Glomerular visceral epithelial cell (primary cell): ENCODE data around the gene ITGA6.
"Not testable (repeated sequence)": the region's sequence is repeated elsewhere in the genome, so short reads cannot be mapped to it uniquely, and the experiment has no call there.

Experiments used
- DNase-seq: peaks from one replicate; pipeline ENCODE4 v3.0.0-alpha.2; 2016; ENCODE audit errors: extremely low spot score

ITGA6 gene

GRCh38 chr2:172516299-172516698, 88.9 kb downstream of the ITGA6 start:
- DNase-seq: no peak

DNA sequence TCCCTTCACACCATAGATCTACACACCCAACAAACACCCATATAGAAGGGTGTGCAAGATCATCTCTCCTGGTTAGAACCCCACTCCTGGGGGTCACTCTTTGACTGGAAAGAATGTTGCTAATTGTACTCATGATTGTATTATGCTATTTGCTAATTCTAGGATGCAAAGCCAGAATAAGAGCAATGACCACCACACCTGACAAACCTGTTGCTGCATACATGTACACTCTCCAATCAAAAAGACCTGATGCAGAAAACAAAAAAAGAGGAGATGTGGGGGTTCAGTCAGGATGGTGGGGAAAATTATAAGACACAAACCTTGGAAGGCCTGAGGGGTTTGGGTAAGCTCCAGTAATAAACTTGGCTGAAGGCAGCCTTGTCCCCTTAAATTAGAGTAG, 91.6 kb downstream of the ITGA6 start:
- no peak for DNase-seq

GRCh38 chr2:172525601-172526000, 98.2 kb downstream of the ITGA6 start:
- no peak for DNase-seq

- DNase-seq: no peak
Observed at GRCh38 chr2:172531309-172531708, 103.9 kb downstream of the ITGA6 start.

- DNase-seq: not testable (repeated sequence)
Observed at GRCh38 chr2:172532461-172532860, 105.1 kb downstream of the ITGA6 start.

- no peak for DNase-seq
Observed at GRCh38 chr2:172533687-172534086, 106.3 kb downstream of the ITGA6 start.

- no peak for DNase-seq
Observed at GRCh38 chr2:172535119-172535518, 107.7 kb downstream of the ITGA6 start.

GRCh38 chr2:172537851-172538250, 110.5 kb downstream of the ITGA6 start:
- DNase-seq: not testable (repeated sequence)

GRCh38 chr2:172539767-172540166, 112.4 kb downstream of the ITGA6 start:
- no peak for DNase-seq

DNA sequence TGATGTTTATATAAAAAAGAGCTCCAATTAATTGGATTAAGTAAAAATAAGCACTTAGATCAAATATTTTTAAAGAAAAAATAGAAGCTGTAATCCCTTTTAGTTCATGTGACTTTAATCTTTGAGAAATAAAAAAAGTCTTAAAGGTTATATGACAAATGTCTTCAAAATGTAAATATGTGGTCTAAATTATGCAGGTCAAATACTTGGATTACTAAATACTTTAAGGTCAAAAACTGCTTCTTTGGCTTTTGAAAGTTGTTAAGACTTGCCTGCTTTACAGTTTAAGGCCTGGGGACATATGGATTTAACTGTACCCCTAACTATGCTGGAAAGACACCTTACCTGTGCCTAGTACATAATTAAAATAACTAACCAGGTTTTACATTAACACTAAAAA, 113.0 kb downstream of the ITGA6 start:
- no peak for DNase-seq

- no peak for DNase-seq
Observed at GRCh38 chr2:172545408-172546075, 118.2 kb downstream of the ITGA6 start.

DNA sequence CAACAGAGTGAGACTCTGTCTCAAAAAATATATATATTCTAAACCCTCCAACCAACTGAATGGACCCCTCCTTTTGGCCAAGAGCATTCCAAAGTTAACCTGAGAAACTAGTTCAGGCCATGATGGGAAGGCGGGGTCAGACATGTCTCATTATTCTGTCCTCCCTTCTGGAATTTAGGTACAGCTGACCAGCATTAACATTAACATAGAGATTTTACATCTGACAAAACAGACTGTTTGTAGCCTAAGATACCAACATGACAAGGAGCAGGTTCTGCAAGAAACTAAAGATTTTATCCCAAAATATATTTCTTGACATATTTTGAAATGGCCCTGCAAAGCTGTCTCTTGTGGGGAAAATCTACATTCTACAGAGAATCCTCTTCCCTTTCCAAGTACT, 121.7 kb downstream of the ITGA6 start:
- DNase-seq: no peak

DNA sequence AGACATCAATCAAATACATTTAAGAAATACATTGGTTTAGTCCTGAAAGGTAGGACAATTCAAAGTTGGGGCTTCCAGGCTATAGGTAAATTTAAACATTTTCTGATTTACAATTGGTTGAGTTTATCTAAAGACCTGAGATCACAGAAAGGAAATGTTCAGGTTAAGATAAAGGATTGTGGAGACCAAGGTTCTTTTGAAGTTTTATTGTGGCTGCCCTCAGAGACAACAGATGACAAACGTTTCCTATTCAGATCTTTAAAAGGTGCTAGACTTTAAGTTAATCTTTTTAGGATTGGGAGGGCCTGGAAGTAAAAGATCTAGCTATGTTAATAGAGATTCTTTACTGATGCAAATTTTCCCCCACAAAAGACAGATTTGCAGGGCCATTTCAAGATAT, 122.4 kb downstream of the ITGA6 start:
- DNase-seq: not testable (repeated sequence)

GRCh38 chr2:172550419-172550818, 123.0 kb downstream of the ITGA6 start:
- DNase-seq: no peak

GRCh38 chr2:172551271-172551670, 123.9 kb downstream of the ITGA6 start:
- no peak for DNase-seq

GRCh38 chr2:172552547-172553291, 125.3 kb downstream of the ITGA6 start:
- peak; percentile 78 for DNase-seq

GRCh38 chr2:172554352-172555271, 127.2 kb downstream of the ITGA6 start:
- DNase-seq: no peak

DNA sequence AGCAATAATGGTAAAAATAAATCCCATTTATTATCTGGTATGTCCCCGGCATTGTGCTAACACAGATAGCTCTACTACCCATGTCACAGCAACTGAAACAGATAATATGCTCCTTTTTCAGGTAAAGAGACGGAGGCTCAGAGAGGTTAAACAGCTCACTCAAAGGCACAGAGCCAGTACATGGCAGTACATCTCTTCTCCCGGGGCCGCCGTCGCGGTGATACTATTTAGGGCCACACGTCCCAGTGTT, 127.8 kb downstream of the ITGA6 start:
- no peak for DNase-seq
